ENCODE results near the gene TRPC6.

- TF ChIP-seq CTCF (IDR thresholded peaks at IDR 0.05; ENCODE audit: low read depth, low read length, poor library complexity, severe bottlenecking) (no peak), EZH2phosphoT487 (IDR thresholded peaks at IDR 0.05; ENCODE audit: borderline replicate concordance, low read length) (no peak)
Measured at GRCh38 chr11:101438126-101438525, 145.7 kb downstream of the TRPC6 start.
